Measurements from ENCODE around the gene IQGAP2. TPM values are rescaled to one million over a fixed set of nuclear protein-coding genes. Genes with fewer than 3 reads are reported as not detected.

Gene IQGAP2
- total and polyA plus RNA-seq, 2 of the 8 experiments (the other 6 are each of a cell fraction or from before 2014, with no cell fraction given): 19.7 to 66.0 TPM

- no peak for TF ChIP-seq RBBP5 (IDR thresholded peaks at IDR 0.05; ENCODE audit: borderline replicate concordance, low read depth, low read length)
Measured at GRCh38 chr5:76388791-76389512, 14.1 kb upstream of the IQGAP2 start (continued).

Measured in H1 (cell line).